Muscle layer of duodenum (tissue), 2 donors: ENCODE measurements around the gene KRTAP5-2.
"Not testable (repeated sequence)": the region's sequence is repeated elsewhere in the genome, so short reads cannot be mapped to it uniquely, and the experiment has no call there.

ENCODE experiments used
- H3K27ac ChIP-seq: one replicate; pipeline ENCODE4 v1.7.0; 2013; ENCODE audit warnings: mild to moderate bottlenecking, low read length
- H3K27me3 ChIP-seq: one replicate; pipeline ENCODE4 v1.7.0; 2013; ENCODE audit warnings: low read depth, mild to moderate bottlenecking, control low read depth, low read length
- H3K36me3 ChIP-seq, 2 donors: one replicate each; pipeline ENCODE4 v1.7.0; 2013; ENCODE audit warnings: low read length in 2 of 2, control low read depth in 1 of 2, mild to moderate bottlenecking in 1 of 2; ENCODE audit not compliant: insufficient read depth in 2 of 2, control insufficient read depth in 1 of 2
- H3K4me1 ChIP-seq, 2 donors: one replicate each; pipeline ENCODE4 v1.7.0; 2013; ENCODE audit warnings: low read length in 2 of 2, mild to moderate bottlenecking in 2 of 2, control low read depth in 1 of 2, moderate library complexity in 1 of 2; ENCODE audit not compliant: insufficient read depth in 2 of 2, control insufficient read depth in 1 of 2
- H3K4me3 ChIP-seq, 2 donors: one replicate each; pipeline ENCODE4 v1.7.0; 2013; ENCODE audit warnings: low read length in 2 of 2, low read depth in 1 of 2, mild to moderate bottlenecking in 1 of 2
- H3K9me3 ChIP-seq, 2 donors: one replicate each; pipeline ENCODE4 v1.7.0; 2013; ENCODE audit warnings: low read length in 2 of 2, control low read depth in 1 of 2, mild to moderate bottlenecking in 1 of 2; ENCODE audit not compliant: control insufficient read depth in 1 of 2
- donor health status: healthy.

The KRTAP5-2 gene

GRCh38 chr11:1624621-1625020 lies 26.5 kb upstream of the KRTAP5-2 start:
- Histone ChIP-seq H3K27me3 (peaks cover 4% of the 10 kb centered on the region), H3K36me3 (no peaks in the 10 kb centered on the region), H3K4me3 (no peak overlapping the region), H3K9me3 (no peaks in the 10 kb centered on the region), H3K27ac (no peak overlapping the region), H3K4me1 (no peaks in the 10 kb centered on the region)

- Histone ChIP-seq H3K36me3 (no peaks in the 10 kb centered on the region), H3K27ac (no peak overlapping the region), H3K9me3 (no peaks in the 10 kb centered on the region), H3K27me3 (no peaks in the 10 kb centered on the region), H3K4me1 (no peaks in the 10 kb centered on the region), H3K4me3 (no peak overlapping the region)
Observed at GRCh38 chr11:1623716-1624115, 25.6 kb upstream of the KRTAP5-2 start.

GRCh38 chr11:1622086-1622485 lies 24.0 kb upstream of the KRTAP5-2 start, which contains the start of gene KRTAP5-4:
Gene KRTAP5-4 (minus strand): TSS chr11:1622138. CDS start chr11:1622093, 45 bp downstream.
- H3K27me3 ChIP-seq = no peaks in the 10 kb centered on the region
- H3K4me3 ChIP-seq = no peak within 1 kb of the TSS
- H3K36me3 ChIP-seq = no peaks in the 10 kb centered on the region
- no peaks in the 10 kb centered on the region for H3K4me1 ChIP-seq
- no peak within 1 kb of the TSS for H3K27ac ChIP-seq
- H3K9me3 ChIP-seq = no peaks in the 10 kb centered on the region

GRCh38 chr11:1619449-1619848 lies 21.4 kb upstream of the KRTAP5-2 start:
- Histone ChIP-seq H3K4me1 (no peaks in the 10 kb centered on the region), H3K36me3 (no peaks in the 10 kb centered on the region), H3K27ac (no peak overlapping the region), H3K4me3 (no peak overlapping the region), H3K27me3 (peaks cover 4% of the 10 kb centered on the region), H3K9me3 (no peaks in the 10 kb centered on the region)

GRCh38 chr11:1618231-1618630 lies 20.1 kb upstream of the KRTAP5-2 start:
- Histone ChIP-seq H3K4me1 (no peaks in the 10 kb centered on the region), H3K4me3 (no peak overlapping the region), H3K27ac (no peak overlapping the region), H3K27me3 (peaks cover 4% of the 10 kb centered on the region), H3K36me3 (no peaks in the 10 kb centered on the region), H3K9me3 (no peaks in the 10 kb centered on the region)

- H3K4me1 ChIP-seq = no peaks in the 10 kb centered on the region
- no peak within 1 kb of the TSS for H3K27ac ChIP-seq
- H3K4me3 ChIP-seq = no peak within 1 kb of the TSS
- H3K27me3 ChIP-seq = no peaks in the 10 kb centered on the region
- no peaks in the 10 kb centered on the region for H3K9me3 ChIP-seq
- no peaks in the 10 kb centered on the region for H3K36me3 ChIP-seq
Observed at GRCh38 chr11:1608363-1608762, 10.3 kb upstream of the KRTAP5-2 start, which contains the start of gene KRTAP5-3. Gene KRTAP5-3 (minus strand): TSS chr11:1608463. CDS start chr11:1608385, 78 bp downstream.

- H3K9me3 ChIP-seq, H3K27ac ChIP-seq, H3K4me3 ChIP-seq, H3K27me3 ChIP-seq, H3K4me1 ChIP-seq, H3K36me3 ChIP-seq: not testable (repeated sequence)
Observed at GRCh38 chr11:1607901-1608300, 9.8 kb upstream of the KRTAP5-2 start.

- H3K4me3 ChIP-seq, H3K36me3 ChIP-seq, H3K27me3 ChIP-seq, H3K9me3 ChIP-seq, H3K4me1 ChIP-seq, H3K27ac ChIP-seq: not testable (repeated sequence)
Observed at GRCh38 chr11:1607156-1607845, 9.2 kb upstream of the KRTAP5-2 start.

DNA sequence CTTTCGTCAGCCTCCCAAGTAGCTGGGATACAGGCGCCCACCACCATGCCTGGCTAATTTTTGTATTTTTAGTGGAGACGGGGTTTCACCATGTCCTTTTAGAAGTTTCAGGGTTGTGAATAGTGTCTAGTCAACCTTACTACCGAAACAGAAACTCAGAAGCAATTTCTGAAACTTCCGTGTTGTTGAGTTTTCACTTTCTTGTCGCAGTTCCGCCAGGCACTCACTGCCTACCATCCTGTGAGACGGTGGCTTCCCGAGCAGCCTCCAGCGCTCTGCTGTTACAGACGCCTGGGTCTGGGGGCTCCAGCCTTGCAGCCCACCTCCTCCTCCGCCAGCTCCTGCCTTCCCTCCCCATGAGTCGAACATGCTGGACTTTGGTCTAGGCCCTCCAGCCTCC lies 7.8 kb upstream of the KRTAP5-2 start:
- not testable (repeated sequence) for H3K36me3 ChIP-seq, H3K27me3 ChIP-seq, H3K27ac ChIP-seq, H3K4me3 ChIP-seq, H3K4me1 ChIP-seq, H3K9me3 ChIP-seq

GRCh38 chr11:1604711-1605110 lies 6.6 kb upstream of the KRTAP5-2 start:
- no peaks in the 10 kb centered on the region for H3K36me3 ChIP-seq
- H3K4me1 ChIP-seq = no peaks in the 10 kb centered on the region
- no peaks in the 10 kb centered on the region for H3K9me3 ChIP-seq
- no peak overlapping the region for H3K27ac ChIP-seq
- no peaks in the 10 kb centered on the region for H3K27me3 ChIP-seq
- H3K4me3 ChIP-seq = no peak overlapping the region

GRCh38 chr11:1604181-1604580 lies 6.1 kb upstream of the KRTAP5-2 start:
- no peaks in the 10 kb centered on the region for H3K4me1 ChIP-seq
- no peaks in the 10 kb centered on the region for H3K27me3 ChIP-seq
- H3K9me3 ChIP-seq = no peaks in the 10 kb centered on the region
- H3K27ac ChIP-seq = no peak overlapping the region
- H3K4me3 ChIP-seq = no peak overlapping the region
- H3K36me3 ChIP-seq = no peaks in the 10 kb centered on the region

GRCh38 chr11:1603629-1604028 lies 5.5 kb upstream of the KRTAP5-2 start:
- H3K4me3 ChIP-seq = no peak overlapping the region
- H3K36me3 ChIP-seq = no peaks in the 10 kb centered on the region
- no peak overlapping the region for H3K27ac ChIP-seq
- H3K4me1 ChIP-seq = no peaks in the 10 kb centered on the region
- H3K9me3 ChIP-seq = no peaks in the 10 kb centered on the region
- no peaks in the 10 kb centered on the region for H3K27me3 ChIP-seq
